Activated naive CD4-positive, alpha-beta T cell treated with anti-CD3 and anti-CD28 coated beads, Interleukin-2, amount 50 U/mL, for 72 hours (primary cell): ENCODE data around the gene C3orf22. TPM values are rescaled to one million over a fixed set of nuclear protein-coding genes. Genes with fewer than 3 reads are reported as not detected.

Experiments
- ATAC-seq, 2 donors: fragments of 150-1000 bp; cut with Tn5 transposase; 2 replicates each; pipeline ENCODE4 v1.10.0; 2021; ENCODE audit warnings: mild to moderate bottlenecking in 2 of 2, moderate library complexity in 2 of 2
- DNase-seq, 2 donors: peaks; one replicate each; pipeline ENCODE4 v3.0.0; 2021 to 2022; ENCODE audit warnings: low spot score in 2 of 2
- H3K27ac Mint-ChIP-seq, 2 donors: one replicate each; pipeline ENCODE4 v1.8.0; 2022; ENCODE audit warnings: mild to moderate bottlenecking in 2 of 2, mixed read lengths in 2 of 2
- H3K36me3 Mint-ChIP-seq, 2 donors: one replicate each; pipeline ENCODE4 v1.8.0; 2022; ENCODE audit warnings: mixed read lengths in 2 of 2
- H3K9me3 Mint-ChIP-seq, 2 donors: one replicate each; pipeline ENCODE4 v1.8.0; 2022; ENCODE audit warnings: mixed read lengths in 2 of 2
- total RNA-seq, 2 donors: library from RNA; stranded (reverse); gene quantifications; one replicate each; pipeline ENCODE4 v1.2.3, GENCODE V29; 2022

The C3orf22 gene
- total RNA-seq, 2 donors from 2014 or later: not detected

DNA sequence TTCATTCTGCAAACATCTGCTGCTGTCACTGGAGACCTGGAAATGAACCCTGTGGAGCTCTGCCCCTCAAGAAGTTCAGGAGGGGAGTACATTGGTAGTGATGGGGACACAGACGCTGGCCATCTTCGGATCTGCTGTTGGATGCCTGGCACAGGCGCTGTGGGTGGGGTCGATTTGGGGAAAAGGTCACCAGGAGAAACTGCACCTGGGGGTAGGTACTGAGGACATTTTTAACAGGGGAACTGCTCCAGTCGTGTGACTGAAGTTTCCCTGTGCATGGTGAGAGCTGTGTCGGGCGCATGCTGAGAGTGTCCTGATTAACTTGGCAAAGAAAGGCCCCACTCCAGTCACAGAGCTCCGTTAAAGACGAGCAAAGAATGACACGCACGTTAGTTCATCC lies 44.6 kb downstream of the C3orf22 start:
- Mint-ChIP-seq H3K27ac (no peak overlapping the region), H3K36me3 (no peaks in the 10 kb centered on the region), H3K9me3 (no peaks in the 10 kb centered on the region)
- DNase-seq: no peak
- no peak for ATAC-seq

DNA sequence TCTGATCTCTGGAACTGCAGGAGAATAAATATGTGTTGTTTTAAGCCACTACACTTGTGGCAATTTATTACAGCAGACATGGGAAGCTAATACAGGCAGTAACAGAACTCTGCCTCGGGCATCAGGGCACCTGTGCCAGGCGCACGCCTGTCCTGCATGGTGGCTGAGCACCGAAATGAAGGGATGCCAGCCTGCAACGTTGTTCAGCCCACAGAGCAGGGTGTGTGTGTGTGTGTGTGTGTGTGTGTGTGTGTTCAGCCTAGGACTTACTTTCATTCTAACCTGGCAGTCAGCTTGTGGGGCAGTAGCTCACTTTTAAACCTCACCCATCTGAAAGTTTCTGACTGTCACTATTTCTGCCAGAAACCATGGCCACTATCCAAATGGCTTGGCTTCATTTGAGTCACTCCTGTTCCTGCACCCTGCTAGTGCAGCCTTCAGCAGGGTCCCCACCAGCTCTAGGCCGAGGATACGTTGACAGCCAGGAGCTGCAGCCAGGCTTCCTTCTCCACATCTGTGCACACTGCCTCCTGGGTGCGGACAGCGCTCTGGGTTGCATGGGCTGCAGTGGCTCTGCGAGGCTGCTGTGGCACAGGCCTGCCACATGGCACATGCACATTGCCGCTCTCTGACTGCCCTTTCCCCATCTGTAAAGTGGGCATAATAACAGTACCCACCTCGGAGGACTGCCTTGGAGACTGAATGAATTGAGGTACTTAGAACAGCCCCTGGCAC lies 45.6 kb downstream of the C3orf22 start:
- ATAC-seq (no peak), DNase-seq (no peak)
- H3K36me3 Mint-ChIP-seq: no peaks in the 10 kb centered on the region

GRCh38 chr3:126512026-126512425 lies 46.7 kb downstream of the C3orf22 start:
- Mint-ChIP-seq H3K27ac (no peak overlapping the region), H3K36me3 (no peaks in the 10 kb centered on the region), H3K9me3 (no peaks in the 10 kb centered on the region)
- DNase-seq: no peak
- no peak for ATAC-seq

More for the DNA sequence above, 45.6 kb downstream of the C3orf22 start:
- no peak overlapping the region for H3K27ac Mint-ChIP-seq
- H3K9me3 Mint-ChIP-seq: no peaks in the 10 kb centered on the region

DNA sequence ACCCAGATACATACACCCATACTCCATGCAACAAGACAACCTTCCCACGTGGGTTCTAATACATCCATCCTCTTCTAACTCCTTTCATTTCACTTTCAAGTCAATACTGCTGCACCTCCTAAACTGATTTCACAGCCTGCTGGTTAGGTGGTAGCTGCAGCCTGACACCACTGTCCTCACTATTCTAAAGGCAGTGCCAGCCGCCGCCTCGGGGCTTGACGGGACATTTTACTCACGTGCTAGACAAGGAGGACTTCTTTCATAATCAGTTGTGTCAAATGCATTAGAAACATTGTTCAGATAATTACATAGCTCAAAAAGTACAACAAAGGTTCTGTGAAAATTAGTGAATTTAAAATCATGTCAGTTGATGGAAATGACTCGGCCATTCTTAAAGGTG lies 47.4 kb downstream of the C3orf22 start:
- ATAC-seq (no peak), DNase-seq (peak in 1 of 2 donors; percentile 16)
- Mint-ChIP-seq H3K9me3 (no peaks in the 10 kb centered on the region), H3K27ac (peak overlapping the region in 1 of 2 donors; percentile 11), H3K36me3 (no peaks in the 10 kb centered on the region)

DNA sequence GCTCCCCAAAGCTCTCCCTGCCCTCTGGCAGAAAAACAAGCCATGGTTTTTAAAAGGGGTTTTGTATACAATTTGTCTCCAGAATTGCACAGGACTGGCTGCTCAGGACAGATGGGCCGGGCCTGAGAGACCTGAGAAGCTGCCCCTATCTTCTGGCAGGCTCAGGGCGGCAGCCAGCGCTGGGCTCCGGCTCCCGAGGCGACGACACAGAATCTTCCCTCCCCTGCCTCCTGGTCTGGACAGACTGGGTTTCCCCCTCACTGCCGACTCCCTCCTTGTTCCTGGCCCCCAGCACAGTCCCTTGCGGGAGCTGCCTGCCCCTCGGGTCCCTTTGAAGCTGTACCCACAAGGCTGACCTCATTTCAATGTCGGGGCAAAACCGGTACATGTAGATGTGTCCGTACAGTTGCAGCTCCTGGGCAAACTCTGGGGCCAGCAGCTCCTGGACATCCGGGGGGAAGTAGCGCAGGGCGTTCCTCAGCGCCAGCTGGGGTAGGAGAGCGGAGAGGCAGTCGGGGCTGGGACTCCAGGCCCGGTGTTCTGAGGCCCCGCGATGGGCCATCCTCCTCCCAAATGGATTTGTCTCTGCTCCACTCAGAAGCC lies 48.3 kb downstream of the C3orf22 start:
- no peaks in the 10 kb centered on the region for H3K9me3 Mint-ChIP-seq
- no peaks in the 10 kb centered on the region for H3K36me3 Mint-ChIP-seq
- DNase-seq (peak in 1 of 2 donors; percentile 34), ATAC-seq (no peak)
- peak overlapping the region in 1 of 2 donors; percentile 11 for H3K27ac Mint-ChIP-seq

DNA sequence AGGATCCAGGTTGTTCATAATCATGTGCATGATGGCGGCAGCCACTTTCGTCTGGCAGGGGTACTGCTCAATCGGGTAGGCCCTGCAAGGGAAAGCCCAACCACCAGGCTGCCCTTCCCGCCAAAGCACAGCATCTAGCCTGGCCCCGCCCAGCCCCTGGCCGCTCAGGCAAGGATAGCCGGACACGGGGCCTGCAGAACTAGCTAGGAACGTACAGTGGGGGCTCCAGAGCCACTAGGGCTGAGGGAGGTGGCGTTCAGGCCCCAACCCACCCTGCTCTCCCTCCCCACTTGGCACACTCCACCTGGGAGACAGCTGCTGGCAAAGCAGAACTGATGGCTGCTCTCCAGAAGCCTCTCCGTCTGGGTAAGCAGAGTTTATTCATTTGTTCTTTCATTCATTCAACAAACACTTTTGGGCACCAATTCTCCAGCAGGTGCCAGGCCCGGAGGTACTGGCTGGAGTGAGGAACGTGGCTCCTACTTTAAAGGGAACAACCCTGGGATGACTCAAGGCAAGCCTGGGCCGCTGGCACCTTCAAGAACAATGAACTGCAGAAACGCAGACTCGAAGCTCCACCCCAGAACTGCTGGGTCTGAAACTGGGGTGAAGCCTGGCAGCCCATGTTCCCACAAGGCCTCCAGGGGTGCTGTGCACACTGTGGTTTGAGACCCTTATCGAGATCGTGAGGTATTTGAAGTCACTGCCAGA lies 49.0 kb downstream of the C3orf22 start:
- DNase-seq (peak in 1 of 2 donors; percentile 11), ATAC-seq (no peak)
- Mint-ChIP-seq H3K36me3 (no peaks in the 10 kb centered on the region), H3K9me3 (no peaks in the 10 kb centered on the region), H3K27ac (no peak overlapping the region)

DNA sequence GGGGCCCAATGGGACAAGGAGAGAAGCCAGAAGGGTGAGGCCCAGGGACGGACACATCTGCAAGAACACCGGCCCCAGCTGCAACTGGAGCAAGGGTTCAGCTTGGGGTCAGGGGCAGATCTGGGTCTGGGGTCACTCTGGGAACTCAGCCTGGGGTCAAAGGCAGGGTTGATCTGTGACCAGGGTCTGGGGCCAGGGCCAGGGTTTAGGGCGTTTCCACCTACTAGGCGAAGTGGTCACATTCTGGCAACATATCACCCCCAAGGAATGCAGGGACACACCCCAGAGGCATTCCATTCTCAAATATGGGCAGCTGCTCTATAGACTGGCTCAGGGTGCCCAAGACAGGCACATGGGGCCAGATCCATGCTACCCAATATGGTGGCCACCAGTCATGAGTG lies 50.2 kb downstream of the C3orf22 start:
- Mint-ChIP-seq H3K36me3 (no peaks in the 10 kb centered on the region), H3K9me3 (no peaks in the 10 kb centered on the region), H3K27ac (no peak overlapping the region)
- DNase-seq (no peak), ATAC-seq (no peak)

DNA sequence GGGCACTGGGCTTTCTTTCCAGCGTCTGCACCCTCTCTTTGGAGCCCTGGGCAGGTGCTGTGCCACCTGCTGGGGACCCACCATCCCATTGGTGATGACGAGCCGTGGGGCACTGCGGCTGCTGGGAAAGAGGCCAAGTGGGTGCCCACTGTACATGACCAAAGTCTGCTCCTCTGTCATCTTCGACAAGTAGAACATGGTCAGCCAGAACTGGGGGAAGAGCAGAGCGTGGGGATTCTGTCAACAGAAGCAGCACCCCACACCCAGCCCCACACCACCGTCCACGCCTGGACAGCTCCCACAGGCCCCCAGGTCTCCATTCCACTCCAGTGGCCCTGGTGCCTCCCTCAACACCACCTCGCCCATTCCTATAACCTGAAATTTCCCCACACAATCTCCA lies 50.8 kb downstream of the C3orf22 start:
- Mint-ChIP-seq H3K36me3 (no peaks in the 10 kb centered on the region), H3K27ac (no peak overlapping the region), H3K9me3 (no peaks in the 10 kb centered on the region)
- ATAC-seq (no peak), DNase-seq (no peak)

GRCh38 chr3:126503701-126504100 lies 55.0 kb downstream of the C3orf22 start:
- H3K9me3 Mint-ChIP-seq: no peaks in the 10 kb centered on the region
- DNase-seq (no peak), ATAC-seq (no peak)
- no peak overlapping the region for H3K27ac Mint-ChIP-seq
- H3K36me3 Mint-ChIP-seq: no peaks in the 10 kb centered on the region

- no peaks in the 10 kb centered on the region for H3K9me3 Mint-ChIP-seq
- DNase-seq (no peak), ATAC-seq (no peak)
- H3K36me3 Mint-ChIP-seq: no peaks in the 10 kb centered on the region
- no peak overlapping the region for H3K27ac Mint-ChIP-seq
Observed at GRCh38 chr3:126502656-126503055, 56.1 kb downstream of the C3orf22 start.

DNA sequence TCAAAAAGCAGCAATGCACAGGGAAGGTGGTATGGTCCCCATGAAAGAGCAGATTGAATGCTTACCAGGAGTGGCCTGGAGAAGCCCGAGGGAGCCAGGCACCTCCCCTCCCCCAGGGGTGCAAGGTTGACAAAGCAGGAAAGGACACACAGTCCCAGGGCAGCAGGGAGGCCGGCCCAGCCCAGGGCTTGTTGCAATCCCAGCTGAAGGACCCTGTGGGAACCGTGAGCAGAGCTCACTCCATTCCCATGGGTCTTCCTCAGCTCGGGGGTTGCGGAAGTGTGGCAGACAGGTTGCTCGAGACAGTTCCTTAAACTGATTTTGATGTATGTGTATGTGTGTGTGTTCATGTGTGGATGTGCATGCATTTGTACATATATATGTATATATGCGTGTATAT lies 57.0 kb downstream of the C3orf22 start:
- Mint-ChIP-seq H3K36me3 (no peaks in the 10 kb centered on the region), H3K9me3 (no peaks in the 10 kb centered on the region), H3K27ac (no peak overlapping the region)
- ATAC-seq (no peak), DNase-seq (no peak)

- no peak overlapping the region for H3K27ac Mint-ChIP-seq
- no peaks in the 10 kb centered on the region for H3K36me3 Mint-ChIP-seq
- ATAC-seq: no peak
- DNase-seq: no peak
- no peaks in the 10 kb centered on the region for H3K9me3 Mint-ChIP-seq
Observed at GRCh38 chr3:126501054-126501453, 57.7 kb downstream of the C3orf22 start.

DNA sequence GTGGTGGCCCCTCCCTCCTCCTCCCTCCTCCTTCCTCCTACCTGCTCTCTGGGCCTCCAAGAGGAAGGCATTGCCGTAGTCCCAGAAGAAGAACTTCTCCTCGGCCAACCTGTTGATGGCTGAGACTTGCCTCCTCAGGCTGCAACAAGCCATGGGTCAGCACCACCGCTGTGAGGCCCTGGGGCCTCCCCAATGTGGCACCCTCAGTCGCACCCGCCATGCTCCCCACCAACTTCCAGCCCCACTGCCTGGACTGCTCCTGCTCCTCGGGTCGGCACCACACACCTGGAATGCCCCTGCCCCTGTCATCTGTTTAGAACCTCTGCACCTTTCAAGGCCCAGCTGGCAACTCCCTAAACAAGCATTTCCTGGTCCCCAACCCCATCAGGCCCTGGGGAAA lies 58.7 kb downstream of the C3orf22 start:
- DNase-seq: no peak
- no peak for ATAC-seq
- H3K27ac Mint-ChIP-seq: no peak overlapping the region
- no peaks in the 10 kb centered on the region for H3K9me3 Mint-ChIP-seq
- H3K36me3 Mint-ChIP-seq: no peaks in the 10 kb centered on the region

Other genes with a start within 250 kb of the C3orf22 start
- gene KLF15, start 201.5 kb downstream of the C3orf22 start, total RNA-seq: under 1 TPM in 1 of 2 donors, not detected in 1; 0.68 TPM
- gene CFAP100, start 164.0 kb downstream of the C3orf22 start, total RNA-seq: not detected
- 10 to 100 TPM; 23.9 to 26.9 TPM for gene ZXDC, start 83.0 kb downstream of the C3orf22 start, total RNA-seq
- gene UROC1, start 41.2 kb downstream of the C3orf22 start, total RNA-seq: not detected
- gene CHST13, start 34.8 kb downstream of the C3orf22 start, total RNA-seq: not detected
- gene TXNRD3, start 96.2 kb upstream of the C3orf22 start, total RNA-seq: 1 to 10 TPM; 2.3 to 3.2 TPM
- 10 to 100 TPM; 13.6 to 19.7 TPM for gene CHCHD6, start 145.3 kb upstream of the C3orf22 start, total RNA-seq